ENCODE measurements around the gene EXOC2.
"Not testable (repeated sequence)": the region's sequence is repeated elsewhere in the genome, so short reads cannot be mapped to it uniquely, and the experiment has no call there.

EXOC2 gene

GRCh38 chr6:708237-708598 lies 15.3 kb upstream of the EXOC2 start:
- no peak for FAIRE-seq

DNA sequence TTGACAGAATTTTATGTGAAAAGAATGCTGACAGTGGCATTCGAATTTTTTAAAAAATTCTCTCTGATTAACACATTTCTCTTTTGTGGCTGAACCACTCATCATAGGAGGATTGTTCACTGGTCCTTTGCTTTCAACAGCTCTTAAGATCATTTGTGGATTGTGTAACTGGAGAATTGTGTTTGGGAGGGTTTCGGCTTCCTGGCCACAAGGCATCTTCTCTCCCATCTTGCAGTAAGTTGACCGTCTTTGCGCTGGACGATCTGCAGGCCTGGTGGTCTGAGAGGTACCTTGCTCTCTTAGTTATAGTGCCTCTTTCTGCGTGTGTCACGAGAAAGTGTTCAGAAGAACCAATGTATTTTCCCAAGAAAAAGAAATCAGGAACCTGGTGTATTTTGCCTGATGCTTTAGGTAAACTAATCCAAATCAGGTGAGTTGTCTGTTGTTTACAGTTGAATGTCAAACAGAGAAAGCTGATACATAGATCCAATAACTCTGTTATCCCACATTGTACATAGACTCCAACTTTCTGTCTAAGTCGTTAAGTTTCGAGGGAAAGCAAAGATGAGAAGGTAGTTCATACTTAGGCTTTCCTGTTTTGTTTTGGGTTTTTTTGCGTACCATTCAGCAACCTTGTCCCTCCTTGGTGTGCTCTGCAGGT lies 14.8 kb upstream of the EXOC2 start:
- no peak for FAIRE-seq

DNA sequence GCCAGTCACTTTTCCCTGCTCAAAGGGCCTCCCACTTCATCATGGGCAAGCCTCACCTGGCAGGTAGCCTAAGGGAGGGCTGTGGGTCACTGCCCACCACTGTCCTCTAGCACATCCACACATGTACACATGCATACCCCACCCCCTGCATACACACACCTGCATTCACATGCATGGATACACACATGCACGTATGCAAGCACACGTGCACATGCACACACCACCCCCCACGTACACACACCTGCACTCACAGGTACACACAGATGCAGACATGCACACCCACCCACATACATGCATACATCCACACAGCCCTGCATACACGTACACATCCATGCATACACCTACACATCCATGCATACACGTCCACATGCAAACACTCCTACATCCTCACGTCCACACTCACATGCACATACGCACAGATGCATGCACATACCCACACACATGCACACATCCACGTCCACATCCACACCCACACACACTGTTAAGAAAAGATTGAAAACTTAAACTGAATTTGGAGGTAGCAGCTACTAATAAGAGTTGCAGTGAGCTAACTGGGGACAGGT lies 14.0 kb upstream of the EXOC2 start:
- no peak for FAIRE-seq

DNA sequence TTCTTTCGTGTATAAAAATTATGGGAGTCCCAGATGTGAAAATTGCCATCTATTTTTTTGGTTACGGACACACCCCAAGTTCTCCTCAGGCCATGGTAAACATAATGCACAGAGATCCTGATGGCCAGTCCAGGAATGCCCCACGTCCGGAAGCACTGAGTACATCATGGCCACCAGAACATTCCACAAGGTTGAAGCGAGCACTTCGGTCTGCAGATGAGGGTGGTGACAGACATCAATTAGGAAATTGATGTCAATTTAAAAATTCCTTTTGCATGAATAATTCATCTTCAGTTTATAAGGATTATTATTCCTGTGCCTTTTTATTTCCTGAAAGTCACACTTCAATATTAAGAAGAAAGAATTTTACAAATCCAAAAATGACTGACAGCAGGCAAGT lies 13.2 kb upstream of the EXOC2 start:
- no peak for FAIRE-seq

DNA sequence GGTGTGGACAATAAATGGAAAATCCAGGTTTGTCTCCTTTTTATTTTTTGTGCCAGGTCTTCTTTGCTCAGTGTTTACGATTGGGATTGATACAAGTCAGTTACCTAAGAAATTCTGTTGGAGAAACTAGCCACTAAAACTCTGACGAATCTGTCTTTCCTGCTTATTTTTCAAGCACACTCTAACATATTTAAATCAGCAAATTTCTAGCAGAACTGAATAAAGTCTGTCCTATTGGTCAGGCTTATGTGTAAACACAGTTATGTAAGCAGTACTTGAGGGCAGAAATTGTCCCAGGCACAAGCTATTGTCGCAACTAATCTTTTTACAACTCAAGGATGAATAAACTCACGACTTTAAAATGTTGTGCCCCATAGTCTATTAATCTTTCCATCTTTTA lies 12.1 kb upstream of the EXOC2 start:
- FAIRE-seq = no peak

- no peak for FAIRE-seq
Observed at GRCh38 chr6:704046-704445, 11.1 kb upstream of the EXOC2 start.

- FAIRE-seq = no peak
Observed at GRCh38 chr6:703552-703951, 10.6 kb upstream of the EXOC2 start.

DNA sequence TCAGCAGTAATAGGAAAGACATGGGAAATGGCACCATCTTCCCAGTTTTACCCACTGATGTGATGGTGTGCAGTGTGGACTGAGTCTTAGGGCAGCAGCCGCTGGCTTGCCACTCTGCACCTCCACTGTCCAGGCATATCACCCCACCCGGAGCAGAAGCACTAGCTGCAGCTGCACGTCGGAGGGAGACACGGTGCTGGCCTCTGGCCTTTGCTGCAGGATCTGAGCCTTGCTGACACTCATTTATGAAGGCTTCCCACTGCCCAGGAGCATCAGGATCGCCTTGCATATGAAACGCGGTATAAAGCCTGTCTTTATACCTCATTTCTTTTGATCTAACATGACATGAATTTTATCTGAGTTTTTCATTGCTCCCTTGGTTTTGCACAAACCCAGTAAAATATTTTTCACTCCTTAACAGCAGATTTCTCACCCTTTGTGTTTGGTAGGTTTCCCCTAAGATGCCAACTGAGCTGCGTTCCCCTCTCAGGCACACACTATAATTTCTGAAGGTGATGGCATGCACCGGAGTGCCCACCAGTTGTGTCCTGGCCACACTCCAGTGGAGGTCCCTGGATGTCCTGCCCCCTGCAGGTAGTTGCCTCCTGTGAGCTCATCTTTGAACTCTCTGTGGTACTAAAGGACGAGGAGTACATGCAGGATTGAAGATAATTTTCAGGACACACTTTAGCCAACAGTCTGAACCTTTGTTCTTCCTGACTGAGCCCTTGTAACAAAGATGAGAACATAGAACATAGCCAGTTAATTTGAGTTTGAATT lies 9.0 kb upstream of the EXOC2 start:
- no peak for FAIRE-seq

DNA sequence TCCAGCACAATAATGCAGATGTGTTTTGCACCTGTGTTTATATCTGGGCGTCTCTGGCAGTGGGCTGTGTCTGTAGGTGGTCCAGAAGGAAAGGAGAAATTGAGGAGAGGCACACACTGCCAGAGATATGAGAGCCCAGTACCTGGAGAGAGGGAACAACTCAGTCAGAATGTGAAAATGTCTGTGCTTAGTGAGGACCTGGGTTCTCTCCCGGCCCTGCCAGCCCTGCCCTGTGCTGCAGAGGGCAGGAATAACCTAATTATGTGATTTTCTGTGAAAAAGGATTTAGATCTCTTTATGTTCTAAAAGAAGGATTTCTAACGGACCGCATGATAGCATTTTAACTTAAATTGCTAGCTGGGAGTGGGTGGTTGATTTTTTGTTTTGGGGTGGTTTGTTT lies 8.3 kb upstream of the EXOC2 start:
- FAIRE-seq = no peak

DNA sequence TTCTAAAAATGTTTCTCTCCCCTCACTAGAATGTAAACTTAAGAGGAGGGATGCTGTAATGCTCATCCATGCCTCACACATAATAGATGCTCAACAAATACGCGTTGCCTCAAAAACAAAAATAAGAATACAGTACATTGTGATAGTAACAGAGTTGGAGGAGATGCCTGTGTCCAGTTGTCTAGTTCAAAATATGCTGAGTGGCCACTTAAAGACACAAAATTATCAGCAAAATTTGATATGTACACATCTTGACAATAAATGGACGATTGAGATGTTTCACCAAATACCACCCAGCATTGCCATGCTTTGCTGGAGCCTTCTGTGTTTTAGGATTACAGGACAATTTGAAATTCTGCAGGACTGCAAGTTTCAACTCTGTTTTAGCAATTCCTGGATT lies 7.6 kb upstream of the EXOC2 start:
- no peak for FAIRE-seq

- no peak for FAIRE-seq
Observed at GRCh38 chr6:699319-699718, 6.4 kb upstream of the EXOC2 start.

DNA sequence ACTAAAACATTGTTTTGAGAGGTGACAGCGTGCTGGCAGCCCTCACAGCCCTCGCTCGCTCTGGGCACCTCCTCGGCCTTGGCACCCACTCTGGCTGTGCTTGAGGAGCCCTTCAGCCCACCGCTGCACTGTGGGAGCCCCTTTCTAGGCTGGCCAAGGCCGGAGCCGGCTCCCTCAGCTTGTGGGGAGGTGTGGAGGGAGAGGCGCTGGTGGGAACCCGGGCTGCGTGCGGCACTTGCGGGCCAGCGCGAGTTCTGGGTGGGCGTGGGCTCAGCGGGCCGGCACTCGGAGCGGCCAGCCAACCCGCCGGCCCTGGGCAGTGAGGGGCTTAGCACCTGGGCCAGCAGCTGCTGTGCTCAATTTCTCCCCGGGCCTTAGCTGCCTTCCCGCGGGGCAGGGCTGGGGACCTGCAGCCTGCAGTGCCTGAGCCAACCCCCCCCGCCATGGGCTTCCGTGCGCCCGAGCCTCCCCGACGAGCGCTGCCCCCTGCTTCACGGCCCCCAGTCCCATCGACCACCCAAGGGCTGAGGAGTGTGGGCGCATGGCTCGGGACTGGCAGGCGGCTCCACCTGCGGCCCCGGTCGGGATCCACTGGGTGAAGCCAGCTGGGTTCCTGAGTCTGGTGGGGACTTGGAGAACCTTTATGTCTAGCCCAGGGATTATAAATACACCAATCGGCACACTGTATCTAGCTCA lies 1.6 kb upstream of the EXOC2 start:
- FAIRE-seq = not testable (repeated sequence)

GRCh38 chr6:693723-694009 lies 727 bp upstream of the EXOC2 start:
- no peak for FAIRE-seq

DNA sequence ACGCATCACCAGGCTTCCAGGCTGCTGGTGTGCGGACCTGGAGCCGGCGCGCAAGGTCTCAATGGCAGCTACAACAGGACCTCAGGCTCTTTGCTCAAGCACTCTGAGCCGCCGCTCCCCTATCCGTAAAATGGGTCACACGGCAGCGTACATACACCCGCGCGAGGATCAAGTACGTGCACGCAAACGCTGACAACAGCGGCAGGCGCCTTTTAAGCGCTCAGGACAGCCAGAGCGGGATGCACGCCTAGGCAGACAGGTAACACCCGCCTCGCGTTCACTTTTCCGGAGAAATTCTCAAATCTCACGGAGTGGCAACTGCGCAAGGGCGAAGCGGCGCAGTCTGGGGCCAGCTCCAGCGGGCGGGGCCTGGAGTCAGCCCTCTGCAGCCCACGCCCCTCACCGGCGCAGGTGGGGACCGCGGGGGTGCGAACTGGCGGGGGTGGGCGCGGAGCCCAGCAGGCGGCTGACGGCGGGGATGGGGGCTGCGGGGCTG lies 535 bp downstream of the EXOC2 start:
- FAIRE-seq = no peak

- no peak for FAIRE-seq
Observed at GRCh38 chr6:689223-689622, 3.7 kb downstream of the EXOC2 start.

DNA sequence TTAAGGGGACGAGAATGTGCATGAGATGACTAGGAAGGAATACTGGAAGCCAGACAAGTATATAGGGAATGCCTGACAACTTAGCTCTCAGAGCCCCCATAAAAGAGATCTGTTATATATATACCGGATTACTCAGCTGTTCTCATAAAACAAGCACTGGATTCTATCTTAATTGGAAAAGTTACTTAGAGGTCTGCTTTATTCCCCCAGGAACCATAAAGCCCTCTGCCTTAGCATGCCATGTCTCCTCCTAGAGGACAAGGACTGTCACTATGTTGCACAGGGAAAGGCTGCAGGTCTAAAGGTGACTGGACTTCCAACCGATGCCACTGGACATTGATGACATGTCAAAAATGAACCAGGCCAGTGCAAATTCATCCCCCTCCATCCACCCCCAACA lies 6.4 kb downstream of the EXOC2 start:
- no peak for FAIRE-seq

GRCh38 chr6:684831-685636 lies 7.9 kb downstream of the EXOC2 start:
- no peak for FAIRE-seq

- no peak for FAIRE-seq
Observed at GRCh38 chr6:683742-684440, 9.0 kb downstream of the EXOC2 start.

GRCh38 chr6:680666-681340 lies 12.1 kb downstream of the EXOC2 start:
- FAIRE-seq = no peak

GRCh38 chr6:680251-680650 lies 12.7 kb downstream of the EXOC2 start:
- no peak for FAIRE-seq

- FAIRE-seq = no peak
Observed at GRCh38 chr6:679282-679681, 13.7 kb downstream of the EXOC2 start.

DNA sequence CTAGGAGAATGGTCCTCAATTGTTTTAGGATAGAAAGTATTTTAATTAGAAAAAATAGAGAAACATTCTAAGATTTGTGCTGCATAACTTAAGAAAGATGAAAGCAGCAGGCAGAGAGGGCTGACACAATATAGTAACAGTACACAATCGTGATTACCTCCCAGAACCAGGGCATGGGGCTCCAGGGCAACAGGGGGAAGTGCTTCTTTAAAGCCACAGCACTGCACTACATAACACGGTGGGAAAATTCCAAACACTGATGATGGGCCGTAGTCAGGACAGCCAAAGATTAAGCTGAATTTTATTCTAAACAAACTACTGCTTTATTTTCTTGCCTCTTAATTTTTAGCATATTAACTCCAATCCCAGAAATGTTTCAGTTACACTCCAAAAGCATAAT lies 14.4 kb downstream of the EXOC2 start:
- no peak for FAIRE-seq

Measured in A204.1 (cell line).